Measurements from ENCODE around the gene ASAP3. TPM values are rescaled to one million over a fixed set of nuclear protein-coding genes. Genes with fewer than 3 reads are reported as not detected.

ASAP3 gene
- total RNA-seq, 1 experiment from 2014 or later: 71.2 TPM

DNA sequence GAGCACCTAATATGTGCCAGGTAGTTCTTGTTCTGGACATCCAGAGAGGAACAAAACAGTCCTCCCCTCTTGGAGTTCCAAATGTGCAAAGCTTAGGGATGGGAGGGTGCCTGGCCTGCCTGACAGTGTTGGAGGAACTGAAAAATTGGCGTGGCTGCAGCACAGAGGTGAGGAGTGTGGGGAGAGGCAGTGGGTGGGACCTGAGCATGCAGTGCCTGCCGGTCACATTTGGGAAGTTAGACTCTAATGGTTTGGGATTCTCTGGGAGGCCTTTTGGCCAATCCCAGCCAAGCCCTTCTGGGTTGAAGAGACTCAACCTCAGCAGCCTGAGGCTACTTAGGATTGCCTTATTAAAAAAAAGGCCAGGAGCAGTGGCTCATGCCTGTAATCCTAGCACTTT, 57.2 kb downstream of the ASAP3 start:
- DNase-seq (ENCODE audit: low spot score) (no peak), ATAC-seq (no peak)
- ChIA-PET CTCF (interaction anchor here (1.0 to 5.6 kb wide), 2 partner anchors 23 to 70 kb away, joined by 3 to 37 read pairs; no protein-coding TSS in a partner anchor), POLR2A (no interaction called here)
- TF ChIP-seq, protein P1, sequence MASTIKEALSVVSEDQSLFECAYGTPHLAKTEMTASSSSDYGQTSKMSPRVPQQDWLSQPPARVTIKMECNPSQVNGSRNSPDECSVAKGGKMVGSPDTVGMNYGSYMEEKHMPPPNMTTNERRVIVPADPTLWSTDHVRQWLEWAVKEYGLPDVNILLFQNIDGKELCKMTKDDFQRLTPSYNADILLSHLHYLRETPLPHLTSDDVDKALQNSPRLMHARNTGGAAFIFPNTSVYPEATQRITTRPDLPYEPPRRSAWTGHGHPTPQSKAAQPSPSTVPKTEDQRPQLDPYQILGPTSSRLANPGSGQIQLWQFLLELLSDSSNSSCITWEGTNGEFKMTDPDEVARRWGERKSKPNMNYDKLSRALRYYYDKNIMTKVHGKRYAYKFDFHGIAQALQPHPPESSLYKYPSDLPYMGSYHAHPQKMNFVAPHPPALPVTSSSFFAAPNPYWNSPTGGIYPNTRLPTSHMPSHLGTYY (CRISPR knock-in tag; IDR thresholded peaks at IDR 0.05): no peak
- no peak for TF ChIP-seq EMX1 (CRISPR knock-in tag; IDR thresholded peaks at IDR 0.05)
- no peak for TF ChIP-seq NR2C2 (CRISPR knock-in tag; IDR thresholded peaks at IDR 0.05)
- TF ChIP-seq, protein P2, sequence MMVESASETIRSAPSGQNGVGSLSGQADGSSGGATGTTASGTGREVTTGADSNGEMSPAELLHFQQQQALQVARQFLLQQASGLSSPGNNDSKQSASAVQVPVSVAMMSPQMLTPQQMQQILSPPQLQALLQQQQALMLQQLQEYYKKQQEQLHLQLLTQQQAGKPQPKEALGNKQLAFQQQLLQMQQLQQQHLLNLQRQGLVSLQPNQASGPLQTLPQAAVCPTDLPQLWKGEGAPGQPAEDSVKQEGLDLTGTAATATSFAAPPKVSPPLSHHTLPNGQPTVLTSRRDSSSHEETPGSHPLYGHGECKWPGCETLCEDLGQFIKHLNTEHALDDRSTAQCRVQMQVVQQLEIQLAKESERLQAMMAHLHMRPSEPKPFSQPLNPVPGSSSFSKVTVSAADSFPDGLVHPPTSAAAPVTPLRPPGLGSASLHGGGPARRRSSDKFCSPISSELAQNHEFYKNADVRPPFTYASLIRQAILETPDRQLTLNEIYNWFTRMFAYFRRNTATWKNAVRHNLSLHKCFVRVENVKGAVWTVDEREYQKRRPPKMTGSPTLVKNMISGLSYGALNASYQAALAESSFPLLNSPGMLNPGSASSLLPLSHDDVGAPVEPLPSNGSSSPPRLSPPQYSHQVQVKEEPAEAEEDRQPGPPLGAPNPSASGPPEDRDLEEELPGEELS (CRISPR knock-in tag; IDR thresholded peaks at IDR 0.05): no peak
- TF ChIP-seq TEAD4 (CRISPR knock-in tag; IDR thresholded peaks at IDR 0.05): no peak
- TF ChIP-seq, protein P3, sequence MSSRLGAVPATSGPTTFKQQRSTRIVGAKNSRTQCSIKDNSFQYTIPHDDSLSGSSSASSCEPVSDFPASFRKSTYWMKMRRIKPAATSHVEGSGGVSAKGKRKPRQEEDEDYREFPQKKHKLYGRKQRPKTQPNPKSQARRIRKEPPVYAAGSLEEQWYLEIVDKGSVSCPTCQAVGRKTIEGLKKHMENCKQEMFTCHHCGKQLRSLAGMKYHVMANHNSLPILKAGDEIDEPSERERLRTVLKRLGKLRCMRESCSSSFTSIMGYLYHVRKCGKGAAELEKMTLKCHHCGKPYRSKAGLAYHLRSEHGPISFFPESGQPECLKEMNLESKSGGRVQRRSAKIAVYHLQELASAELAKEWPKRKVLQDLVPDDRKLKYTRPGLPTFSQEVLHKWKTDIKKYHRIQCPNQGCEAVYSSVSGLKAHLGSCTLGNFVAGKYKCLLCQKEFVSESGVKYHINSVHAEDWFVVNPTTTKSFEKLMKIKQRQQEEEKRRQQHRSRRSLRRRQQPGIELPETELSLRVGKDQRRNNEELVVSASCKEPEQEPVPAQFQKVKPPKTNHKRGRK (CRISPR knock-in tag; IDR thresholded peaks at IDR 0.05; ENCODE audit: borderline replicate concordance): no peak
- no peak for TF ChIP-seq GTF2I (CRISPR knock-in tag; conservative IDR thresholded peaks at IDR 0.05)
- no peak for TF ChIP-seq ETV6 (CRISPR knock-in tag; IDR thresholded peaks at IDR 0.05)
- TF ChIP-seq, protein P4, sequence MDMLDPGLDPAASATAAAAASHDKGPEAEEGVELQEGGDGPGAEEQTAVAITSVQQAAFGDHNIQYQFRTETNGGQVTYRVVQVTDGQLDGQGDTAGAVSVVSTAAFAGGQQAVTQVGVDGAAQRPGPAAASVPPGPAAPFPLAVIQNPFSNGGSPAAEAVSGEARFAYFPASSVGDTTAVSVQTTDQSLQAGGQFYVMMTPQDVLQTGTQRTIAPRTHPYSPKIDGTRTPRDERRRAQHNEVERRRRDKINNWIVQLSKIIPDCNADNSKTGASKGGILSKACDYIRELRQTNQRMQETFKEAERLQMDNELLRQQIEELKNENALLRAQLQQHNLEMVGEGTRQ (CRISPR knock-in tag; IDR thresholded peaks at IDR 0.05): no peak
- TF ChIP-seq SOX15 (CRISPR knock-in tag; IDR thresholded peaks at IDR 0.05): no peak
- TF ChIP-seq, protein P5, sequence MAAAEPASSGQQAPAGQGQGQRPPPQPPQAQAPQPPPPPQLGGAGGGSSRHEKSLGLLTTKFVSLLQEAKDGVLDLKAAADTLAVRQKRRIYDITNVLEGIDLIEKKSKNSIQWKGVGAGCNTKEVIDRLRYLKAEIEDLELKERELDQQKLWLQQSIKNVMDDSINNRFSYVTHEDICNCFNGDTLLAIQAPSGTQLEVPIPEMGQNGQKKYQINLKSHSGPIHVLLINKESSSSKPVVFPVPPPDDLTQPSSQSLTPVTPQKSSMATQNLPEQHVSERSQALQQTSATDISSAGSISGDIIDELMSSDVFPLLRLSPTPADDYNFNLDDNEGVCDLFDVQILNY (CRISPR knock-in tag; IDR thresholded peaks at IDR 0.05): no peak
- TF ChIP-seq, protein P6, sequence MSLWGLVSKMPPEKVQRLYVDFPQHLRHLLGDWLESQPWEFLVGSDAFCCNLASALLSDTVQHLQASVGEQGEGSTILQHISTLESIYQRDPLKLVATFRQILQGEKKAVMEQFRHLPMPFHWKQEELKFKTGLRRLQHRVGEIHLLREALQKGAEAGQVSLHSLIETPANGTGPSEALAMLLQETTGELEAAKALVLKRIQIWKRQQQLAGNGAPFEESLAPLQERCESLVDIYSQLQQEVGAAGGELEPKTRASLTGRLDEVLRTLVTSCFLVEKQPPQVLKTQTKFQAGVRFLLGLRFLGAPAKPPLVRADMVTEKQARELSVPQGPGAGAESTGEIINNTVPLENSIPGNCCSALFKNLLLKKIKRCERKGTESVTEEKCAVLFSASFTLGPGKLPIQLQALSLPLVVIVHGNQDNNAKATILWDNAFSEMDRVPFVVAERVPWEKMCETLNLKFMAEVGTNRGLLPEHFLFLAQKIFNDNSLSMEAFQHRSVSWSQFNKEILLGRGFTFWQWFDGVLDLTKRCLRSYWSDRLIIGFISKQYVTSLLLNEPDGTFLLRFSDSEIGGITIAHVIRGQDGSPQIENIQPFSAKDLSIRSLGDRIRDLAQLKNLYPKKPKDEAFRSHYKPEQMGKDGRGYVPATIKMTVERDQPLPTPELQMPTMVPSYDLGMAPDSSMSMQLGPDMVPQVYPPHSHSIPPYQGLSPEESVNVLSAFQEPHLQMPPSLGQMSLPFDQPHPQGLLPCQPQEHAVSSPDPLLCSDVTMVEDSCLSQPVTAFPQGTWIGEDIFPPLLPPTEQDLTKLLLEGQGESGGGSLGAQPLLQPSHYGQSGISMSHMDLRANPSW (CRISPR knock-in tag; conservative IDR thresholded peaks at IDR 0.05; ENCODE audit: low read depth): no peak
- TF ChIP-seq, protein P7, sequence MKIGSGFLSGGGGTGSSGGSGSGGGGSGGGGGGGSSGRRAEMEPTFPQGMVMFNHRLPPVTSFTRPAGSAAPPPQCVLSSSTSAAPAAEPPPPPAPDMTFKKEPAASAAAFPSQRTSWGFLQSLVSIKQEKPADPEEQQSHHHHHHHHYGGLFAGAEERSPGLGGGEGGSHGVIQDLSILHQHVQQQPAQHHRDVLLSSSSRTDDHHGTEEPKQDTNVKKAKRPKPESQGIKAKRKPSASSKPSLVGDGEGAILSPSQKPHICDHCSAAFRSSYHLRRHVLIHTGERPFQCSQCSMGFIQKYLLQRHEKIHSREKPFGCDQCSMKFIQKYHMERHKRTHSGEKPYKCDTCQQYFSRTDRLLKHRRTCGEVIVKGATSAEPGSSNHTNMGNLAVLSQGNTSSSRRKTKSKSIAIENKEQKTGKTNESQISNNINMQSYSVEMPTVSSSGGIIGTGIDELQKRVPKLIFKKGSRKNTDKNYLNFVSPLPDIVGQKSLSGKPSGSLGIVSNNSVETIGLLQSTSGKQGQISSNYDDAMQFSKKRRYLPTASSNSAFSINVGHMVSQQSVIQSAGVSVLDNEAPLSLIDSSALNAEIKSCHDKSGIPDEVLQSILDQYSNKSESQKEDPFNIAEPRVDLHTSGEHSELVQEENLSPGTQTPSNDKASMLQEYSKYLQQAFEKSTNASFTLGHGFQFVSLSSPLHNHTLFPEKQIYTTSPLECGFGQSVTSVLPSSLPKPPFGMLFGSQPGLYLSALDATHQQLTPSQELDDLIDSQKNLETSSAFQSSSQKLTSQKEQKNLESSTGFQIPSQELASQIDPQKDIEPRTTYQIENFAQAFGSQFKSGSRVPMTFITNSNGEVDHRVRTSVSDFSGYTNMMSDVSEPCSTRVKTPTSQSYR (CRISPR knock-in tag; IDR thresholded peaks at IDR 0.05): no peak
- Mint-ChIP-seq H3K4me3 (no peak overlapping the region), H3K27me3 (ENCODE audit: low read depth) (peaks cover 70% of the 10 kb centered on the region), H3K4me1 (peaks cover 11% of the 10 kb centered on the region; the same call in 1 of the 2 replicates), H3K36me3 (peaks cover 26% of the 10 kb centered on the region), H3K27ac (no peak overlapping the region), H3K9me3 (no peaks in the 10 kb centered on the region)

Measured in WTC11 (cell line).